Central memory CD8-positive, alpha-beta T cell (primary cell): ENCODE measurements around the gene PGAP1.

Experiments
- ATAC-seq: fragments of 150-1000 bp; cut with Tn5 transposase; replicated peaks from 2 replicates; pipeline ENCODE4 v1.10.0; 2022; ENCODE audit warnings: mild to moderate bottlenecking, moderate FRiP score, moderate number of reproducible peaks; ENCODE audit not compliant: poor library complexity, severe bottlenecking; ENCODE audit errors: extremely low read depth
- DNase-seq, 2 donors: peaks; one replicate each; pipeline ENCODE4 v3.0.0; 2021; ENCODE audit warnings: low spot score in 2 of 2
- H3K27ac Mint-ChIP-seq: one replicate; pipeline ENCODE4 v1.8.0; 2022; ENCODE audit warnings: low read depth, mild to moderate bottlenecking, moderate library complexity, mixed read lengths
- H3K27me3 Mint-ChIP-seq: one replicate; pipeline ENCODE4 v1.8.0; 2022; ENCODE audit warnings: mixed read lengths
- H3K36me3 Mint-ChIP-seq: one replicate; pipeline ENCODE4 v1.8.0; 2022; ENCODE audit warnings: mild to moderate bottlenecking, moderate library complexity, mixed read lengths; ENCODE audit not compliant: insufficient read depth
- H3K4me1 Mint-ChIP-seq: one replicate; pipeline ENCODE4 v1.8.0; 2022; ENCODE audit warnings: mixed read lengths
- H3K4me3 Mint-ChIP-seq: one replicate; pipeline ENCODE4 v1.8.0; 2022; ENCODE audit warnings: mild to moderate bottlenecking, moderate library complexity, mixed read lengths
- H3K9me3 Mint-ChIP-seq: one replicate; pipeline ENCODE4 v1.8.0; 2022; ENCODE audit warnings: mixed read lengths

PGAP1 gene

DNA sequence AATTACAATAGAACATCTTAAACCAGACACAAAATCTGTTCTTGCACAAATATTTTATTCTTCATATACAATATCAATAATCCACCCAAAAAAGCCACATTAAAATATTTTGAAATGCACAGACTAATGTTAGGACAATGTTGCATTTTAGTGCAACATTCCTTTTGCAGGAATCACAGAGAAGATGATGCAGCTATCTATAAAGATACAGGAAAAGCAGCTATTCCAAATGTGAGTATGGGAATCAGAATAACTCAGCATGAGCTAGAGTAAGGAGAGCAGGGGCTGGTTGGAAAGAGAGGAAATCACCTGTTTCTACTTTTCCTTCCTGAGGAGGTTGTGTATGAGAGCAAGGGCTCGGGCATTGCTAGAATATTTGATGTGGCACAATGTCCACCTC lies 122.1 kb downstream of the PGAP1 start:
- no peak for ATAC-seq
- peaks cover 51% of the 10 kb centered on the region for H3K27me3 Mint-ChIP-seq

DNA sequence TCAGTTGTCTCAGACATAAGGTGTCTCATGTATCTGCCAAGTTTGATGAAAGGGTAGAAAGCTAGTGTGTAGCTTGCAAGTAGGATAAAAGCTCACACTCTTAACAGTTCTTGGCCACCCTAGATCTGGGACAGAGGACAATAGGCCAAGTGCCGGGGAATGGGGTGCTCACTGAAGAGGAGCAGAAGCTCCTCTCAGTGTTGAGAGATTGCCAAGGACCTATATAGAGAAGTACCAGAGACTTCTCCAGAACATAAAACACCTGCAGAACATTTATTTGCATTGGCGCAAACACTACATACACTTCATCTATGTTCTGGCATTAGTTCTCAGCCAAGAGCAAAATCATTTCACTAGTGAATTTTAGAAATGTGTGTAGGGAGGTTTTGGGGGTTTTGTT lies 124.1 kb downstream of the PGAP1 start:
- DNase-seq (no peak), ATAC-seq (no peak)
- H3K4me1 Mint-ChIP-seq = peaks cover 14% of the 10 kb centered on the region
- peaks cover 36% of the 10 kb centered on the region for H3K27me3 Mint-ChIP-seq
- H3K27ac Mint-ChIP-seq = no peak overlapping the region
- peaks cover 8% of the 10 kb centered on the region for H3K36me3 Mint-ChIP-seq
- H3K4me3 Mint-ChIP-seq = no peak overlapping the region
- no peaks in the 10 kb centered on the region for H3K9me3 Mint-ChIP-seq

More for the DNA sequence above, 122.1 kb downstream of the PGAP1 start:
- H3K36me3 Mint-ChIP-seq = peaks cover 4% of the 10 kb centered on the region
- no peak overlapping the region for H3K27ac Mint-ChIP-seq
- H3K4me3 Mint-ChIP-seq = no peak overlapping the region
- DNase-seq = no peak
- H3K4me1 Mint-ChIP-seq = peaks cover 8% of the 10 kb centered on the region
- H3K9me3 Mint-ChIP-seq = no peaks in the 10 kb centered on the region

DNA sequence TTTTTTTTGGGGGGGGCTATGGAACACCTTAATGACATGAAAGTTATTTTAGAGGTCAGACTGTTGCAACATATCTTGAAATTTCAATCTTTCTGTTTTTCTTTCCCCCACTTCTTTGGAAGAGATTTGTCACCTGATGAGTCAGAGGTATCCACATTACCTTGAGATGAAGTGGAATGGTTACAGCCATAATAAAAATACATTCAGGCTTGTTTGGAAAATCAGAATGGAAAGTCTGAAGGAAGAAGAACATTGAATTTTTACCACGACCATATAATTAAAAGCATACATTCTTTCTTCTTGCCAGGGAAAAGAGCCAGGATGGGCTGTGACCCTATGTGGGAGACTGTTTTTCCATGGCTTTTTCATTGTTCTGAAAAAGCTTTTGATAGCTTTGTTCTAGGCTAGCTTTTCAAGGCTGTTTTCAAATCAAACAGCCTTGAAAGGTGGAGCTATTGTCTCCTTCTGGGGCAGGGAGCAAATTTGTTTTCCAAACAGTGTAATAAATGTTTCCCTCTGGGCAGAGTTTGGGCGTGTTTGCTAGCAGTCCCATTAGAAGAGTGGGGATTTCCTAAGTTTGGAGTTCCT lies 124.7 kb downstream of the PGAP1 start:
- no peak for ATAC-seq
- DNase-seq = no peak
- Mint-ChIP-seq H3K36me3 (peaks cover 9% of the 10 kb centered on the region), H3K27ac (no peak overlapping the region), H3K4me1 (peaks cover 20% of the 10 kb centered on the region), H3K4me3 (no peak overlapping the region), H3K9me3 (no peaks in the 10 kb centered on the region), H3K27me3 (peaks cover 30% of the 10 kb centered on the region)

DNA sequence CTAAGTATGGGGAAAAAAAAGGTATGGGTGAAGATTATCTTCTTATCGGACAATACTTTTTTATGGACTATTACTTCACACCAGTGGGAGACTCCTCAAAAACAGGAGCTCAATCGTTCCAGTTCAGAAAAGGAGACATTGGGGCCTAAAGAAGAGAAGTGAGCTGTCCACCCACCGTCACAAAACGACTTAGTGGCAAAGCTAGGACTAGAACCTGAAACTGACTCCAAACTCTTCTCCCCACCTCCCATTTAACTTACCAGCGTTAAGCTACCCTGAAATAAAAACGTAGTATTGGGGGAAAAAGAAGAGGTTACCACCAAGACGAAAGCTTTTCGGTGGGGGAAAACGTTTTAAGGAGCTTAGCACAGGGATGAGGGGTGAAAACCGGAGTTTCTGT lies 127.5 kb downstream of the PGAP1 start:
- peak overlapping the region; percentile 96 for H3K4me3 Mint-ChIP-seq
- peaks cover 26% of the 10 kb centered on the region for H3K36me3 Mint-ChIP-seq
- peaks cover 14% of the 10 kb centered on the region for H3K27me3 Mint-ChIP-seq
- DNase-seq (no peak), ATAC-seq (peak; percentile 12)
- H3K9me3 Mint-ChIP-seq = no peaks in the 10 kb centered on the region
- peaks cover 28% of the 10 kb centered on the region for H3K4me1 Mint-ChIP-seq
- peak overlapping the region; percentile 97 for H3K27ac Mint-ChIP-seq

DNA sequence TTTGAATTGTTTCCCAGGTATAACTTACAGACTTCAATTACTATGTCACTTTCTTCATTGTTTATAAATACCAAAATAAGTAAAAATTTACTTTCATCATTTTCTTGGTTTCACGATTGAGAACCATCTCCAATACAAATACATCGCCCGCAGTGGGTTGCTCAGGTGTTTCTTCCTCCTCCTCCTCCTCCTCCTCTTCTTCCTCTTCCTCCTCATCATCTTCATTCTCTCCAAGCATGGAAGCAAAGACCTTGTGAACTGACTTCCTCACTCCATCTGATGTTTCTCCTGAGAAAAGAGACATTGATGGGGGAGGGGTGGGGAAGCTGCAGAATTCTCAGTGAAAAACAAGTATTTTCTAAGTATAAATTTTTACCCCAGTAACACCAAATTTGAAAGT lies 133.6 kb downstream of the PGAP1 start:
- no peaks in the 10 kb centered on the region for H3K9me3 Mint-ChIP-seq
- no peak for ATAC-seq
- H3K4me1 Mint-ChIP-seq = peaks cover 14% of the 10 kb centered on the region
- peaks cover 58% of the 10 kb centered on the region for H3K36me3 Mint-ChIP-seq
- H3K4me3 Mint-ChIP-seq = no peak overlapping the region
- no peaks in the 10 kb centered on the region for H3K27me3 Mint-ChIP-seq
- no peak overlapping the region for H3K27ac Mint-ChIP-seq
- no peak for DNase-seq

DNA sequence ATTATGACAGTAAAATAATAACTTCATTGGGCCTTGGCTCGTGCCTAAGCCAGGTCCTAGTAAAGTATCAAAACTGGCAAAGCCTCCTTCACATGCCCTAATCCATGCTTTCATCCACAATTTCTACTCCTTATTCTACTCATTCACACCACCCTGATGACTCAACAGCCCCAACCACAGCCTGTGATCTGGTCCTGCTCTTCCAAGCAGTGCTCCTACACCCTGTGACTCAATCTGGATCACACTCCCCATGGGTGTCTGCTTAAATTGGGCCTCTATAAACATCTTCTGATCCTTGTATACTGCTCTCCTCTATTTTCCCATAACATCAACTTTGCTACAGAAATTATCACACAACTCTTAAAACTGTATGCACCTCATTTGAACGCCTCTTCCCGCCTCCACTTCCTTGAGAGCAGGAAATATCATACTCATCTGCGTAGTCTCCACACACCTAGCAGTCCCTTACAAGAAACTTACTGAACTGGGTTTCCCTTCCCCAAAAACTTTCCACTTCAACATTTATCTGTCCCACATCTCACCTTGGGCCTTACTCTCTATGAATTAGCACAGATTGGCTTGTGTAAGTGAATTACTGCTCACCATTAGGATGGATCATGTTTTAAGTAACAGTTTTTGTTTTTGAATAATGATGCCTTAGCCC lies 142.9 kb downstream of the PGAP1 start:
- Mint-ChIP-seq H3K27ac (no peak overlapping the region), H3K4me1 (peaks cover 5% of the 10 kb centered on the region), H3K4me3 (no peak overlapping the region), H3K36me3 (peaks cover 41% of the 10 kb centered on the region), H3K27me3 (no peaks in the 10 kb centered on the region), H3K9me3 (no peaks in the 10 kb centered on the region)
- ATAC-seq (no peak), DNase-seq (no peak)
